Measurements from ENCODE around the gene NXT1. TPM values are rescaled to one million over a fixed set of nuclear protein-coding genes. Genes with fewer than 3 reads are reported as not detected.

NXT1 gene
- total and polyA plus RNA-seq, 10 of the 15 experiments (the other 5 are each of a cell fraction or from before 2014, with no cell fraction given): 10.2 to 66.7 (median 44.0) TPM

DNA sequence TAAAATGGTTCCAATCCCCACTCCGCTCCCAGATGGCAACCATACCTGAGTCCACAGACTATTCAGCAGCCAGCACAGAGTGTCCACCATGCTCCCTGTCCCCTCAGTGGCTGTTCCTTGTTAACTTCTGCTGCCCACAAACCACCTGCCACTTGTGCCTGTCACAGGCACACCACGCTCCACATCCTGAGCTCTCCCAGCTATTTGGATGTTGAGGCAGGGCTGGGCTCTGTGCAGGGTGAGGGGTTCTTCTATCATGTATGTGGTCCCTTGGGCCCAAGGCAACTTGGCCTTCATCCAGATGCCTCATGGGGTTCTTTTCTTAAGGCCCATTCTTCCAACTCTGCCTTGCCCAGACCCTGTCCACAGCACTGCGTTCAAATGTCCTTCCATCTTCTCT is 34.0 kb upstream of the NXT1 start:
- Histone ChIP-seq H4K20me1 (ENCODE audit: control insufficient read depth, insufficient read depth) (no peaks in the 10 kb centered on the region), H3K4me1 (ENCODE audit: control insufficient read depth, insufficient read depth, low read length) (no peaks in the 10 kb centered on the region), H3K9ac (ENCODE audit: control insufficient read depth, insufficient read depth, low read length) (no peak overlapping the region), H3K4me2 (ENCODE audit: control insufficient read depth, insufficient read depth) (no peak overlapping the region), H3K36me3 (ENCODE audit: control insufficient read depth in 2 of 2, insufficient read depth in 2 of 2, low read length in 1 of 2) (no peaks in the 10 kb centered on the region), H2AFZ (ENCODE audit: control insufficient read depth, low read depth, low read length) (no peak overlapping the region), H3K9me3 (replicated peaks; ENCODE audit: control insufficient read depth, insufficient read depth, low read length) (no peaks in the 10 kb centered on the region), H3K79me2 (ENCODE audit: control insufficient read depth, insufficient read depth, low read length) (no peaks in the 10 kb centered on the region), H3K27me3 (replicated peaks in 1 of 2; ENCODE audit: control insufficient read depth in 2 of 2, insufficient read depth in 2 of 2, low read length in 1 of 2) (peaks cover 0 to 2% of the 10 kb centered on the region in 2 experiments; a peak in 1 of 4 replicates), H3K4me3 (no peak overlapping the region), H3K27ac (ENCODE audit: control insufficient read depth, insufficient read depth) (no peak overlapping the region)
- RAD21 ChIA-PET (ENCODE audit: unreplicated experiment): no interaction called here
- 50% methylated on average over 3 of the region's 3 CpGs for WGBS (ENCODE audit: insufficient coverage, insufficient replicate concordance, low lambda C conversion rate, missing lambda C conversion rate)
- TF ChIP-seq MXI1 (IDR thresholded peaks at IDR 0.05; ENCODE audit: low read depth, low read length): no peak
- no peak for TF ChIP-seq RAD51 (IDR thresholded peaks at IDR 0.05)
- TF ChIP-seq RBBP5 (conservative IDR thresholded peaks at IDR 0.05): no peak
- TF ChIP-seq, protein P1, sequence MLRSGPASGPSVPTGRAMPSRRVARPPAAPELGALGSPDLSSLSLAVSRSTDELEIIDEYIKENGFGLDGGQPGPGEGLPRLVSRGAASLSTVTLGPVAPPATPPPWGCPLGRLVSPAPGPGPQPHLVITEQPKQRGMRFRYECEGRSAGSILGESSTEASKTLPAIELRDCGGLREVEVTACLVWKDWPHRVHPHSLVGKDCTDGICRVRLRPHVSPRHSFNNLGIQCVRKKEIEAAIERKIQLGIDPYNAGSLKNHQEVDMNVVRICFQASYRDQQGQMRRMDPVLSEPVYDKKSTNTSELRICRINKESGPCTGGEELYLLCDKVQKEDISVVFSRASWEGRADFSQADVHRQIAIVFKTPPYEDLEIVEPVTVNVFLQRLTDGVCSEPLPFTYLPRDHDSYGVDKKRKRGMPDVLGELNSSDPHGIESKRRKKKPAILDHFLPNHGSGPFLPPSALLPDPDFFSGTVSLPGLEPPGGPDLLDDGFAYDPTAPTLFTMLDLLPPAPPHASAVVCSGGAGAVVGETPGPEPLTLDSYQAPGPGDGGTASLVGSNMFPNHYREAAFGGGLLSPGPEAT (IDR thresholded peaks at IDR 0.05; ENCODE audit: low read depth): no peak
- TF ChIP-seq, protein P2, sequence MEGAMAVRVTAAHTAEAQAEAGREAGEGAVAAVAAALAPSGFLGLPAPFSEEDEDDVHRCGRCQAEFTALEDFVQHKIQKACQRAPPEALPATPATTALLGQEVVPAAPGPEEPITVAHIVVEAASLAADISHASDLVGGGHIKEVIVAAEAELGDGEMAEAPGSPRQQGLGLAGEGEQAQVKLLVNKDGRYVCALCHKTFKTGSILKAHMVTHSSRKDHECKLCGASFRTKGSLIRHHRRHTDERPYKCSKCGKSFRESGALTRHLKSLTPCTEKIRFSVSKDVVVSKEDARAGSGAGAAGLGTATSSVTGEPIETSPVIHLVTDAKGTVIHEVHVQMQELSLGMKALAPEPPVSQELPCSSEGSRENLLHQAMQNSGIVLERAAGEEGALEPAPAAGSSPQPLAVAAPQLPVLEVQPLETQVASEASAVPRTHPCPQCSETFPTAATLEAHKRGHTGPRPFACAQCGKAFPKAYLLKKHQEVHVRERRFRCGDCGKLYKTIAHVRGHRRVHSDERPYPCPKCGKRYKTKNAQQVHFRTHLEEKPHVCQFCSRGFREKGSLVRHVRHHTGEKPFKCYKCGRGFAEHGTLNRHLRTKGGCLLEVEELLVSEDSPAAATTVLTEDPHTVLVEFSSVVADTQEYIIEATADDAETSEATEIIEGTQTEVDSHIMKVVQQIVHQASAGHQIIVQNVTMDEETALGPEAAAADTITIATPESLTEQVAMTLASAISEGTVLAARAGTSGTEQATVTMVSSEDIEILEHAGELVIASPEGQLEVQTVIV (IDR thresholded peaks at IDR 0.05; ENCODE audit: borderline replicate concordance, partially characterized antibody): no peak
- TF ChIP-seq NFYA (IDR thresholded peaks at IDR 0.05; ENCODE audit: borderline replicate concordance, low read depth, low read length): no peak
- TF ChIP-seq STAT1 (conservative IDR thresholded peaks at IDR 0.05): no peak
- no peak for TF ChIP-seq NR2C1 (IDR thresholded peaks at IDR 0.05)
- no peak for TF ChIP-seq HCFC1 (IDR thresholded peaks at IDR 0.05; ENCODE audit: low read length)
- no peak for TF ChIP-seq NFXL1 (IDR thresholded peaks at IDR 0.05; ENCODE audit: borderline replicate concordance)
- POLR2A ChIA-PET: no interaction called here
- in situ Hi-C loops (cut with MboI) (no loop called here), intact Hi-C loops (cut with micrococcal nuclease; ENCODE audit: unreplicated experiment) (no loop called here)
- SMC1A ChIA-PET (ENCODE audit: uncharacterized antibody, unreplicated experiment): no interaction called here
- ATAC-seq (no peak), DNase-seq (ENCODE audit: low read depth, low spot score) (no peak), FAIRE-seq (no peak)
- CTCF ChIA-PET: no interaction called here
- BruUV-seq (replicated peaks): no TSS peak

All from GM12878 (cell line).